ENCODE data around the gene CNTNAP2.

DNA sequence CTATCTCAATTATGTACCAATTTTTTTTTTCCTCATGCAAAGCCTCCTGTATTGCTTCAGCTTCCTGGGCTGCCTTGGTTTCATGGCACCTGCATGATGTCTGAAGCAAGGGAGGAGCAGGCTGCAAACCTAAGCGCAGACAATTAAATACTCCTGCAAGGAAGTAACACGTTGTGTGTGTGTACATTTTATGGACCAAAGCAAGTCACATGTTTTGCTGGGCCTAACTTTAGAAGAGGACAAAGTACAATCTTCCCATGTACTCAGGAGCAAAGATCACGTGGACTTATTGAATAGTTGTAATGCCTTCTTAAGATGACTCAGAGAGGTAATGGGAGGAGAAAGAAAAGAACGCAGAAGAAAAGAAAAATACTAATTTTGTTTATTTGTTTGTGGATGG is 1530.0 kb downstream of the CNTNAP2 start:
- TF ChIP-seq, protein P1, sequence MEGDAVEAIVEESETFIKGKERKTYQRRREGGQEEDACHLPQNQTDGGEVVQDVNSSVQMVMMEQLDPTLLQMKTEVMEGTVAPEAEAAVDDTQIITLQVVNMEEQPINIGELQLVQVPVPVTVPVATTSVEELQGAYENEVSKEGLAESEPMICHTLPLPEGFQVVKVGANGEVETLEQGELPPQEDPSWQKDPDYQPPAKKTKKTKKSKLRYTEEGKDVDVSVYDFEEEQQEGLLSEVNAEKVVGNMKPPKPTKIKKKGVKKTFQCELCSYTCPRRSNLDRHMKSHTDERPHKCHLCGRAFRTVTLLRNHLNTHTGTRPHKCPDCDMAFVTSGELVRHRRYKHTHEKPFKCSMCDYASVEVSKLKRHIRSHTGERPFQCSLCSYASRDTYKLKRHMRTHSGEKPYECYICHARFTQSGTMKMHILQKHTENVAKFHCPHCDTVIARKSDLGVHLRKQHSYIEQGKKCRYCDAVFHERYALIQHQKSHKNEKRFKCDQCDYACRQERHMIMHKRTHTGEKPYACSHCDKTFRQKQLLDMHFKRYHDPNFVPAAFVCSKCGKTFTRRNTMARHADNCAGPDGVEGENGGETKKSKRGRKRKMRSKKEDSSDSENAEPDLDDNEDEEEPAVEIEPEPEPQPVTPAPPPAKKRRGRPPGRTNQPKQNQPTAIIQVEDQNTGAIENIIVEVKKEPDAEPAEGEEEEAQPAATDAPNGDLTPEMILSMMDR (conservative IDR thresholded peaks at IDR 0.05 in 1 of 2, IDR thresholded peaks at IDR 0.05 in 1 of 2; ENCODE audit: low read depth in 1 of 2, low read length in 2 of 2): no peak
- no peak for TF ChIP-seq EZH2 (IDR thresholded peaks at IDR 0.05; ENCODE audit: low read length, missing control alignments)

Measured in fibroblast of lung (primary cell).